Activated CD4-positive, alpha-beta T cell treated with anti-CD3 and anti-CD28 coated beads for 36 hours (primary cell): Measurements from ENCODE around the gene TOP1. TPM values are rescaled to one million over a fixed set of nuclear protein-coding genes. Genes with fewer than 3 reads are reported as not detected.

ENCODE experiments used
- ATAC-seq: fragments of 200-7000 bp; cut with Tn5 transposase; one replicate; pipeline ENCODE4 v1.10.0; 2021; ENCODE audit warnings: mild to moderate bottlenecking, moderate library complexity
- CTCF ChIA-PET: fragments of 350-600 bp; sonication (Branson Sonifier 250); formaldehyde crosslinking; loops from one replicate; lab custom pipeline; 2021; ENCODE audit warnings: antibody characterized with exemption; lab: Charles Lee
- POLR2A ChIA-PET: fragments of 350-600 bp; sonication (Branson Sonifier 250); formaldehyde crosslinking; loops from one replicate; lab custom pipeline; 2021; ENCODE audit warnings: antibody characterized with exemption, inconsistent platforms; lab: Charles Lee
- DNase-seq: peaks from one replicate; pipeline ENCODE4 v3.0.0-alpha.2; 2020
- H3K27ac Mint-ChIP-seq: one replicate; pipeline ENCODE4 v1.8.0; 2021; ENCODE audit warnings: mixed read lengths
- H3K27me3 Mint-ChIP-seq: one replicate; pipeline ENCODE4 v1.8.0; 2021; ENCODE audit warnings: mixed read lengths
- H3K36me3 Mint-ChIP-seq: one replicate; pipeline ENCODE4 v1.8.0; 2021; ENCODE audit warnings: low read depth, mixed read lengths
- H3K4me1 Mint-ChIP-seq: one replicate; pipeline ENCODE4 v1.8.0; 2021; ENCODE audit warnings: mixed read lengths
- H3K4me3 Mint-ChIP-seq: one replicate; pipeline ENCODE4 v1.8.0; 2021; ENCODE audit warnings: mild to moderate bottlenecking, moderate library complexity, mixed read lengths
- H3K9me3 Mint-ChIP-seq: one replicate; pipeline ENCODE4 v1.8.0; 2021; ENCODE audit warnings: low read depth, mixed read lengths
- intact Hi-C, 2 experiments: fragments of 100-400 bp; cut with DNase I in 1 of 2; cut with micrococcal nuclease in 1 of 2; formaldehyde crosslinking; loops; one replicate each; pipeline versions ENCODE4 v1.14.2 to v1.15.1; 2022 to 2024; cut with DNase I, micrococcal nuclease
- total RNA-seq, 2 experiments: library from RNA; stranded (reverse); gene quantifications; one replicate each; pipeline ENCODE4 v1.2.3, GENCODE V29; 2021

TOP1 gene
- total RNA-seq, 2 experiments from 2014 or later: 111 to 124 TPM

GRCh38 chr20:41035207-41035606 is 6.6 kb downstream of the TOP1 start:
- DNase-seq: no peak
- Mint-ChIP-seq H3K36me3 (peaks cover 55% of the 10 kb centered on the region), H3K4me1 (peaks cover 91% of the 10 kb centered on the region), H3K27ac (no peak overlapping the region), H3K27me3 (no peaks in the 10 kb centered on the region), H3K9me3 (no peaks in the 10 kb centered on the region), H3K4me3 (no peak overlapping the region)
- ChIA-PET CTCF (interaction anchor here (1.6 to 6.1 kb wide), 3 partner anchors 10 to 60 kb away, joined by 5 to 39 read pairs (median 10); no protein-coding TSS in a partner anchor), POLR2A (no interaction called here)
- intact Hi-C loops: loop anchor here in 1 of 2 experiments (5.0 kb wide), 1 partner anchor 37 kb away; no protein-coding TSS in a partner anchor
- no peak for ATAC-seq

- H3K27ac Mint-ChIP-seq: no peak overlapping the region
- no peaks in the 10 kb centered on the region for H3K27me3 Mint-ChIP-seq
- ChIA-PET CTCF (interaction anchor here (0.9 to 1.8 kb wide), 5 partner anchors 8 to 57 kb away, joined by 3 to 11 read pairs (median 4); no protein-coding TSS in a partner anchor), POLR2A (no interaction called here)
- peaks cover 40% of the 10 kb centered on the region for H3K36me3 Mint-ChIP-seq
- H3K4me3 Mint-ChIP-seq: no peak overlapping the region
- intact Hi-C loops: loop anchor here in 1 of 2 experiments (5.0 kb wide), 1 partner anchor 35 kb away; no protein-coding TSS in a partner anchor
- DNase-seq: no peak
- no peak for ATAC-seq
- no peaks in the 10 kb centered on the region for H3K9me3 Mint-ChIP-seq
- H3K4me1 Mint-ChIP-seq: peaks cover 89% of the 10 kb centered on the region
Observed at GRCh38 chr20:41037179-41037578, 8.6 kb downstream of the TOP1 start.

- Mint-ChIP-seq H3K9me3 (no peaks in the 10 kb centered on the region), H3K27me3 (no peaks in the 10 kb centered on the region), H3K36me3 (peaks cover 33% of the 10 kb centered on the region), H3K4me3 (no peak overlapping the region), H3K4me1 (peaks cover 86% of the 10 kb centered on the region), H3K27ac (peak overlapping the region; percentile 79)
- no peak for ATAC-seq
- intact Hi-C loops: loop anchor here (1.0 to 5.0 kb wide), 2 partner anchors 8 to 34 kb away; no protein-coding TSS in a partner anchor
- ChIA-PET POLR2A (interaction anchor here (0.7 to 1.2 kb wide), 2 partner anchors 13 to 36 kb away, joined by 3 to 4 read pairs; no protein-coding TSS in a partner anchor), CTCF (interaction anchor here (0.6 to 1.8 kb wide), 7 partner anchors 8 to 261 kb away, joined by 3 to 11 read pairs (median 3); no protein-coding TSS in a partner anchor)
- no peak for DNase-seq
Observed at GRCh38 chr20:41038149-41038877, 9.7 kb downstream of the TOP1 start.

- Mint-ChIP-seq H3K27ac (peak overlapping the region; percentile 79), H3K9me3 (no peaks in the 10 kb centered on the region), H3K36me3 (peaks cover 39% of the 10 kb centered on the region), H3K4me1 (peaks cover 86% of the 10 kb centered on the region), H3K4me3 (no peak overlapping the region), H3K27me3 (no peaks in the 10 kb centered on the region)
- no peak for DNase-seq
- POLR2A ChIA-PET: interaction anchor here (0.6 to 0.7 kb wide), 2 partner anchors 36 to 381 kb away, joined by 4 read pairs; no protein-coding TSS in a partner anchor
- peak; percentile 96 for ATAC-seq
- CTCF ChIA-PET: interaction anchor here (1.2 to 3.4 kb wide), 3 partner anchors 12 to 48 kb away, joined by 3 to 15 read pairs (median 11); no protein-coding TSS in a partner anchor
- intact Hi-C loops: loop anchor here (1.0 to 5.0 kb wide), 2 partner anchors 9 to 33 kb away; no protein-coding TSS in a partner anchor
Observed at GRCh38 chr20:41038878-41039404, 10.3 kb downstream of the TOP1 start.

- no peak for DNase-seq
- Mint-ChIP-seq H3K27ac (peak overlapping the region; percentile 77), H3K4me1 (peaks cover 79% of the 10 kb centered on the region), H3K4me3 (no peak overlapping the region), H3K9me3 (no peaks in the 10 kb centered on the region), H3K27me3 (no peaks in the 10 kb centered on the region), H3K36me3 (peaks cover 32% of the 10 kb centered on the region)
- intact Hi-C loops: no loop called here
- ChIA-PET POLR2A (no interaction called here), CTCF (interaction anchor here (1.2 to 3.4 kb wide), 4 partner anchors 10 to 54 kb away, joined by 3 to 15 read pairs (median 6); no protein-coding TSS in a partner anchor)
- ATAC-seq: peak; percentile 25
Observed at GRCh38 chr20:41040855-41041254, 12.2 kb downstream of the TOP1 start.

GRCh38 chr20:41041693-41042092 is 13.1 kb downstream of the TOP1 start:
- CTCF ChIA-PET: interaction anchor here (1.0 to 3.4 kb wide), 5 partner anchors 10 to 54 kb away, joined by 3 to 15 read pairs (median 5); no protein-coding TSS in a partner anchor
- H3K27me3 Mint-ChIP-seq: no peaks in the 10 kb centered on the region
- POLR2A ChIA-PET: no interaction called here
- no peak for ATAC-seq
- H3K4me1 Mint-ChIP-seq: peaks cover 80% of the 10 kb centered on the region
- no peak for DNase-seq
- no peak overlapping the region for H3K4me3 Mint-ChIP-seq
- intact Hi-C loops: no loop called here
- peaks cover 25% of the 10 kb centered on the region for H3K36me3 Mint-ChIP-seq
- H3K27ac Mint-ChIP-seq: no peak overlapping the region
- no peaks in the 10 kb centered on the region for H3K9me3 Mint-ChIP-seq

GRCh38 chr20:41044409-41045062 is 15.9 kb downstream of the TOP1 start:
- H3K4me1 Mint-ChIP-seq: peaks cover 85% of the 10 kb centered on the region
- DNase-seq (no peak), ATAC-seq (no peak)
- H3K9me3 Mint-ChIP-seq: no peaks in the 10 kb centered on the region
- H3K27ac Mint-ChIP-seq: no peak overlapping the region
- no peak overlapping the region for H3K4me3 Mint-ChIP-seq
- peaks cover 23% of the 10 kb centered on the region for H3K36me3 Mint-ChIP-seq
- intact Hi-C loops: loop anchor here (5.0 kb wide), 2 partner anchors 42 to 383 kb away; no protein-coding TSS in a partner anchor
- no peaks in the 10 kb centered on the region for H3K27me3 Mint-ChIP-seq
- CTCF ChIA-PET: interaction anchor here (2.6 to 4.4 kb wide), 2 partner anchors 11 to 51 kb away, joined by 12 to 39 read pairs; no protein-coding TSS in a partner anchor
- POLR2A ChIA-PET: no interaction called here

- Mint-ChIP-seq H3K27me3 (no peaks in the 10 kb centered on the region), H3K9me3 (no peaks in the 10 kb centered on the region), H3K4me3 (no peak overlapping the region), H3K36me3 (peaks cover 19% of the 10 kb centered on the region), H3K4me1 (peaks cover 85% of the 10 kb centered on the region), H3K27ac (no peak overlapping the region)
- intact Hi-C loops: loop anchor here (5.0 kb wide), 2 partner anchors 43 to 382 kb away; no protein-coding TSS in a partner anchor
- DNase-seq (no peak), ATAC-seq (no peak)
- POLR2A ChIA-PET: no interaction called here
- CTCF ChIA-PET: interaction anchor here (0.6 to 4.4 kb wide), 7 partner anchors 8 to 77 kb away, joined by 3 to 39 read pairs (median 4); no protein-coding TSS in a partner anchor
Observed at GRCh38 chr20:41045671-41046070, 17.0 kb downstream of the TOP1 start.

GRCh38 chr20:41046716-41047115 is 18.1 kb downstream of the TOP1 start:
- ChIA-PET POLR2A (interaction anchor here (0.6 to 1.7 kb wide), 5 partner anchors 16 to 269 kb away, joined by 3 to 4 read pairs (median 3); no protein-coding TSS in a partner anchor), CTCF (interaction anchor here (0.8 to 4.4 kb wide), 9 partner anchors 9 to 78 kb away, joined by 3 to 39 read pairs (median 4); no protein-coding TSS in a partner anchor)
- Mint-ChIP-seq H3K27me3 (no peaks in the 10 kb centered on the region), H3K36me3 (peaks cover 19% of the 10 kb centered on the region), H3K4me3 (no peak overlapping the region), H3K4me1 (peaks cover 86% of the 10 kb centered on the region), H3K9me3 (no peaks in the 10 kb centered on the region), H3K27ac (peak overlapping the region; percentile 87)
- peak; percentile 40 for DNase-seq
- peak; percentile 84 for ATAC-seq
- intact Hi-C loops: loop anchor here (5.0 kb wide), 2 partner anchors 44 to 381 kb away; no protein-coding TSS in a partner anchor

GRCh38 chr20:41047279-41047974 is 18.8 kb downstream of the TOP1 start:
- DNase-seq (peak; percentile 17), ATAC-seq (peak; percentile 65)
- H3K36me3 Mint-ChIP-seq: peaks cover 19% of the 10 kb centered on the region
- intact Hi-C loops: loop anchor here (5.0 kb wide), 2 partner anchors 45 to 380 kb away; no protein-coding TSS in a partner anchor
- no peaks in the 10 kb centered on the region for H3K27me3 Mint-ChIP-seq
- CTCF ChIA-PET: interaction anchor here (0.8 to 4.4 kb wide), 8 partner anchors 10 to 57 kb away, joined by 3 to 39 read pairs (median 4); no protein-coding TSS in a partner anchor
- peak overlapping the region; percentile 72 for H3K4me3 Mint-ChIP-seq
- POLR2A ChIA-PET: interaction anchor here (0.6 to 1.7 kb wide), 6 partner anchors 17 to 268 kb away, joined by 3 to 4 read pairs (median 3); no protein-coding TSS in a partner anchor
- peaks cover 90% of the 10 kb centered on the region for H3K4me1 Mint-ChIP-seq
- H3K9me3 Mint-ChIP-seq: no peaks in the 10 kb centered on the region
- H3K27ac Mint-ChIP-seq: peak overlapping the region; percentile 87
